Parathyroid adenoma (tissue), 2 donors: ENCODE data around the gene UQCR11.

Experiments
- H2AFZ ChIP-seq: fragments of 300-600 bp; sonication (generic); one replicate; pipeline ENCODE4 v1.7.0; 2017; ENCODE audit warnings: antibody characterized with exemption, mild to moderate bottlenecking
- H3K27ac ChIP-seq: fragments of 300-600 bp; sonication (generic); one replicate; pipeline ENCODE4 v1.7.0; 2017
- H3K27me3 ChIP-seq: fragments of 300-600 bp; sonication (generic); one replicate; pipeline ENCODE4 v1.7.0; 2017; ENCODE audit warnings: low read length; ENCODE audit not compliant: control insufficient read depth, insufficient read depth
- H3K36me3 ChIP-seq: fragments of 300-600 bp; sonication (generic); one replicate; pipeline ENCODE4 v1.7.0; 2017; ENCODE audit warnings: low read length; ENCODE audit not compliant: control insufficient read depth, insufficient read depth
- H3K4me1 ChIP-seq: fragments of 300-600 bp; sonication (generic); one replicate; pipeline ENCODE4 v1.7.0; 2017; ENCODE audit warnings: control low read depth
- H3K4me2 ChIP-seq: fragments of 300-600 bp; sonication (generic); one replicate; pipeline ENCODE4 v1.7.0; 2017; ENCODE audit warnings: low read length
- H3K4me3 ChIP-seq: fragments of 300-600 bp; sonication (generic); one replicate; pipeline ENCODE4 v1.7.0; 2017; ENCODE audit warnings: low read depth, low read length
- H3K79me2 ChIP-seq: fragments of 300-600 bp; sonication (generic); one replicate; pipeline ENCODE4 v1.7.0; 2017; ENCODE audit warnings: control low read depth
- H3K9ac ChIP-seq: fragments of 300-600 bp; sonication (generic); one replicate; pipeline ENCODE4 v1.7.0; 2017; ENCODE audit warnings: mild to moderate bottlenecking
- H3K9me3 ChIP-seq: fragments of 300-600 bp; sonication (generic); one replicate; pipeline ENCODE4 v1.7.0; 2017; ENCODE audit warnings: low read length; ENCODE audit not compliant: control insufficient read depth
- TF ChIP-seq, protein P1 (sequence below): fragments of 300-600 bp; sonication (generic); IDR thresholded peaks from one replicate; pipeline ENCODE4 v1.7.0; 2017; ENCODE audit warnings: antibody characterized with exemption, mild to moderate bottlenecking
- donor health status: primary hyperparathyroidism.

The UQCR11 gene

DNA sequence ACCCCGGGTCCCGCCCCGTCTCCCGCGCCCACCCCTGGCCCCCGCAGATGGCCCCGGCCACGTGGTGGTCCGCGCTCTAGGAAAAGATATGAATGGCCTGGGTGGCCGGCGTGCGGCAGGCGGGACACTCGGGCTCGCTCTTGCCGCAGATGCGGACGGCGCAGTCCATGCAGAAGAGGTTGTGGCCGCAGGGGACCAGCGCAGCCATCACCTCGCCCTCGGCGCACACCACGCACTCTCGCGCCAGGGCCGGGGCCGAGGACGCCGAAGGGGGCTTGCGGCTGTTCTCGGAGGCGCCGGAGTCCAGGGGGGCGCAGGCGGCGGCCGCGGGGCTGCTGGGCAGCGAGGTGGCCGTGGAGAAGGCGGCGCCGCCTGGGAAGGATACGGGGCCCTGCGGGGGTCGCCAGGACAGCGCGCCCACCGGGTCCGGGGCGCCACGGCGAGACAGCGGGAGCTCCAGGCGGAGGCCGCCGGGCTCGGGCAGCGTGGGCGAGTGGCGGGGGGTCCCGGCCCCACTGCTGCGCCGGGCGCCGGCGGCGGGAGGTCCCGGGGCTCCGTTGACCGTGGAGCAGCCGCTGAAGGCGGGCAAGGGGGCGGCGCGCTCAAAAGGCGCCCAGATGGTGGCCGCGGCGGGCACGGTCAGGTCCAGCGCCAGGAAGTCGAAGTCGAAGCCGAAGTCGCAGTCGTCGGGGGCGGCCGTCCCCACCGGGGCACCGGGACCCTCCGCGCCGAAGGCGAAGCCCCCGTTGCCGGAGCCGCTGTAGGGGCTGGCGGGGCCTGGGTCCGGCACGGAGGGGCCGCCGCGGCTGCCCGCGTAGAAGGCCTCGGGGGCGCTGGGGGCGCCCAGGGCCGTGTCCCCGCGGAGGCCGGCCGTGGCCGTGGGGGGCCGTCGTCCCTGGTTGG lies 49.5 kb downstream of the UQCR11 start:
- H3K4me3 ChIP-seq = no peak overlapping the region
- no peak overlapping the region for H2AFZ ChIP-seq
- no peaks in the 10 kb centered on the region for H3K36me3 ChIP-seq
- H3K79me2 ChIP-seq = no peaks in the 10 kb centered on the region
- no peaks in the 10 kb centered on the region for H3K9me3 ChIP-seq
- no peak overlapping the region for H3K9ac ChIP-seq
- no peaks in the 10 kb centered on the region for H3K4me1 ChIP-seq
- H3K27me3 ChIP-seq = no peaks in the 10 kb centered on the region
- TF ChIP-seq, protein P1, sequence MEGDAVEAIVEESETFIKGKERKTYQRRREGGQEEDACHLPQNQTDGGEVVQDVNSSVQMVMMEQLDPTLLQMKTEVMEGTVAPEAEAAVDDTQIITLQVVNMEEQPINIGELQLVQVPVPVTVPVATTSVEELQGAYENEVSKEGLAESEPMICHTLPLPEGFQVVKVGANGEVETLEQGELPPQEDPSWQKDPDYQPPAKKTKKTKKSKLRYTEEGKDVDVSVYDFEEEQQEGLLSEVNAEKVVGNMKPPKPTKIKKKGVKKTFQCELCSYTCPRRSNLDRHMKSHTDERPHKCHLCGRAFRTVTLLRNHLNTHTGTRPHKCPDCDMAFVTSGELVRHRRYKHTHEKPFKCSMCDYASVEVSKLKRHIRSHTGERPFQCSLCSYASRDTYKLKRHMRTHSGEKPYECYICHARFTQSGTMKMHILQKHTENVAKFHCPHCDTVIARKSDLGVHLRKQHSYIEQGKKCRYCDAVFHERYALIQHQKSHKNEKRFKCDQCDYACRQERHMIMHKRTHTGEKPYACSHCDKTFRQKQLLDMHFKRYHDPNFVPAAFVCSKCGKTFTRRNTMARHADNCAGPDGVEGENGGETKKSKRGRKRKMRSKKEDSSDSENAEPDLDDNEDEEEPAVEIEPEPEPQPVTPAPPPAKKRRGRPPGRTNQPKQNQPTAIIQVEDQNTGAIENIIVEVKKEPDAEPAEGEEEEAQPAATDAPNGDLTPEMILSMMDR = no peak
- H3K4me2 ChIP-seq = no peak overlapping the region
- H3K27ac ChIP-seq = no peak overlapping the region

DNA sequence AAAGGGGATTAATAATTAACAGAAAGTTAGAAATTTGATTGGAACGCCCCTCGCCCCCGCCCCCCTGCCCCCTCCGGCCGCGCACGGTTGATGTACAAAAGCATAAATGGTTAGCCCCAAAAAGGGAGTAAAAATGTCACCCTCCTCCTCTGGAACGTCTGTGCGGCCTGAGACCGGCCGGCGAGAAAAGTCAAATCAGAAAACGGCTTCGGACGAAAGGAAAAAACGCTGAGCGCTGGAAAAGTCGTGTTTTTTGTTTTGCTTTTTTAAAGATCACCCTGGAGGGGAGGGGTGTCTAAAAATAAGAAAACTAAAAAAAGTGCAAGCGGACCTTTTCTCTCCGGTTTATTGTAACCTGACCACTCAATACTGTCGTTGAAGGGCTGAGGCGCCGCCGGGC lies 50.3 kb downstream of the UQCR11 start:
- Histone ChIP-seq H3K4me3 (no peak overlapping the region), H3K27ac (no peak overlapping the region), H3K9me3 (no peaks in the 10 kb centered on the region), H3K79me2 (no peaks in the 10 kb centered on the region), H3K9ac (no peak overlapping the region), H3K4me1 (no peaks in the 10 kb centered on the region), H2AFZ (no peak overlapping the region), H3K36me3 (no peaks in the 10 kb centered on the region), H3K4me2 (no peak overlapping the region), H3K27me3 (no peaks in the 10 kb centered on the region)
- TF ChIP-seq, protein P1 = no peak

DNA sequence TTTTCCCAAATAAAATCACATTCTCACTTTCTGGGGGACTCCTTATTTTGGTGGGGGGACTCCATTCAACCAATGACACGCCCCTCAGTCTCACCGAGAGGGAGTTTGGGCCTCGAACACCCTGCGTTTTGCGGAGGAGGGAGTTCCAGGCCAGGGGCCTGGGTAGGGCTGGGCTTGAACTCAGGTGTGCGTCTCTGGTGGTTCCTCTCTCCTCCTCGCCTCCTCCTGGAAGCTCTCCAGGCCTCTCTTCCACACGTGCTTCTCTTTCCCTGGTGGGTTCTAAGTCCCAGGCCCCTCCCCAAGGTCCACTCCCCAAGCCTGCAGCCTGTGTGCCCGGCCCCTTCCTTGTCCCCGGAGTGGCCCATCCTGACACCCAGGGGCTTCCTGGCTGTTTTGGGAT lies 51.8 kb downstream of the UQCR11 start:
- H3K4me2 ChIP-seq = no peak overlapping the region
- H3K27ac ChIP-seq = no peak overlapping the region
- H2AFZ ChIP-seq = no peak overlapping the region
- TF ChIP-seq, protein P1 = no peak
- H3K27me3 ChIP-seq = no peaks in the 10 kb centered on the region
- H3K9ac ChIP-seq = no peak overlapping the region
- H3K79me2 ChIP-seq = no peaks in the 10 kb centered on the region
- no peak overlapping the region for H3K4me3 ChIP-seq
- no peaks in the 10 kb centered on the region for H3K36me3 ChIP-seq
- no peaks in the 10 kb centered on the region for H3K4me1 ChIP-seq
- H3K9me3 ChIP-seq = no peaks in the 10 kb centered on the region

DNA sequence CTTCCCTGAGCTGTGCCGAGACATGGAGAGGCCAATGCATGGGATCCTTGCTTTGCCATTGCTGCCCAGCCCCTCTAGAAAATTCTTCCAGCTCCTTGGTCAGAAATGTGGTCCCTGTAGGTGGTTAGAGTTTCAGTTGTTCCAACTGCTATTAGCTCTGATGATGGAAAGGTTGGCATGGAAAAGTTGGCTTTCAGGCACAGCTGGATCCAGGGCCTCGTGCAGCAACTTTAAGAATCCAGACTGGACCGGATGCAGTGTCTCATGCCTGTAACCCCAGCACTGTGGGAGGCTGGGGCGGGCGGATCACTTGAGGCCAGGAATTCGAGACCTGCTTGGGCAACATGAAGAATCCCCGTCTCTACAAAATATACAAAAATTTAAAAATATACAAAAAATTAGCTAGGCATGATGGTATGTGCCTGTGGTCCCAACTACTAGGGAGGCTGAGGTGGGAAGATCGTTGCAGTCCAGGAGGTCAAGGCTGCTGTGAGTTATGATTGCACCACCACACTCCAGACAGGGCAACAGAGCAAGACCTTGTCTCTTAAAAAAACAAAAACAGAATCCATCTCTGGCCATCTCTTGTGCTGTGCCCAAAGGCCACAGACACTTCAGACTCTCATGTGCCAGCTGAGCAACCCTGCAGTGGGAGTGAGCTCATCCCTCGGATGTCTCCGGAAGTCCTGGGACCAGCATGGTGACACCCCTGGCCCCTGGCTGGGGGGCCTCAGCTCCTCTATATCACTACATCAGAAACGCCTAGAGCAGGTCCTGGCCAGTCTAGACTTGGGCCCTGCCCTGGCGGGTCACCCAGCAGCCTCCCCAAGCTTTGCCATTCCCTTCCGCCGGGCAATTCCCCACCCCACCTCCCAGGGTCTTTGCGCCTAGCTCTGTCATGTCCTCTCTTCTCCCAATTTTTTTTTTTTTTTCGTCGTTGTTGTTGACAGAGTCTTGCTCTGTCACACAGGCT lies 53.9 kb downstream of the UQCR11 start:
- Histone ChIP-seq H3K4me3 (no peak overlapping the region), H3K4me1 (no peaks in the 10 kb centered on the region), H2AFZ (no peak overlapping the region), H3K9me3 (no peaks in the 10 kb centered on the region), H3K4me2 (no peak overlapping the region), H3K9ac (no peak overlapping the region), H3K27ac (no peak overlapping the region), H3K36me3 (no peaks in the 10 kb centered on the region), H3K79me2 (no peaks in the 10 kb centered on the region), H3K27me3 (no peaks in the 10 kb centered on the region)
- TF ChIP-seq, protein P1 = no peak
